Glutamatergic neuron (in vitro differentiated cells): Measurements from ENCODE around the gene FLRT2. TPM values are rescaled to one million over a fixed set of nuclear protein-coding genes. Genes with fewer than 3 reads are reported as not detected.

Source experiments
- DNase-seq: peaks from one replicate; pipeline ENCODE4 v3.0.0; 2022
- H3K27ac Mint-ChIP-seq: one replicate; pipeline ENCODE4 v1.8.0; 2020; ENCODE audit warnings: mild to moderate bottlenecking, mixed read lengths, inconsistent platforms; ENCODE audit not compliant: unreplicated experiment
- H3K27me3 Mint-ChIP-seq: one replicate; pipeline ENCODE4 v1.8.0; 2020; ENCODE audit warnings: mild to moderate bottlenecking, moderate library complexity, mixed read lengths, inconsistent platforms; ENCODE audit not compliant: unreplicated experiment
- H3K36me3 Mint-ChIP-seq: one replicate; pipeline ENCODE4 v1.8.0; 2020; ENCODE audit warnings: mild to moderate bottlenecking, mixed read lengths, inconsistent platforms; ENCODE audit not compliant: unreplicated experiment
- H3K4me1 Mint-ChIP-seq: one replicate; pipeline ENCODE4 v1.8.0; 2020; ENCODE audit warnings: mild to moderate bottlenecking, low read depth, mixed read lengths, inconsistent platforms; ENCODE audit not compliant: unreplicated experiment
- H3K4me3 Mint-ChIP-seq: one replicate; pipeline ENCODE4 v1.8.0; 2020; ENCODE audit warnings: mild to moderate bottlenecking, mixed read lengths, inconsistent platforms; ENCODE audit not compliant: unreplicated experiment
- H3K9me3 Mint-ChIP-seq: one replicate; pipeline ENCODE4 v1.8.0; 2020; ENCODE audit warnings: mild to moderate bottlenecking, moderate library complexity, mixed read lengths, inconsistent platforms; ENCODE audit not compliant: unreplicated experiment
- total RNA-seq: library from RNA; stranded (reverse); fragmentation: NEBNext Ultra II Directional; extraction: Animal tissue kit (Norgen Biotek cat#: 25700); gene quantifications from one replicate; pipeline ENCODE4 v1.2.1, GENCODE V29; 2021; ENCODE audit not compliant: unreplicated experiment
- TF ChIP-seq, protein P1 (sequence below): fragments of 200-600 bp; sonication (generic); IDR thresholded peaks from one replicate; pipeline ENCODE4 v1.5.0; 2021; ENCODE audit not compliant: partially characterized antibody, unreplicated experiment

The FLRT2 gene
- total RNA-seq, 1 donor from 2014 or later = 69.6 TPM

DNA sequence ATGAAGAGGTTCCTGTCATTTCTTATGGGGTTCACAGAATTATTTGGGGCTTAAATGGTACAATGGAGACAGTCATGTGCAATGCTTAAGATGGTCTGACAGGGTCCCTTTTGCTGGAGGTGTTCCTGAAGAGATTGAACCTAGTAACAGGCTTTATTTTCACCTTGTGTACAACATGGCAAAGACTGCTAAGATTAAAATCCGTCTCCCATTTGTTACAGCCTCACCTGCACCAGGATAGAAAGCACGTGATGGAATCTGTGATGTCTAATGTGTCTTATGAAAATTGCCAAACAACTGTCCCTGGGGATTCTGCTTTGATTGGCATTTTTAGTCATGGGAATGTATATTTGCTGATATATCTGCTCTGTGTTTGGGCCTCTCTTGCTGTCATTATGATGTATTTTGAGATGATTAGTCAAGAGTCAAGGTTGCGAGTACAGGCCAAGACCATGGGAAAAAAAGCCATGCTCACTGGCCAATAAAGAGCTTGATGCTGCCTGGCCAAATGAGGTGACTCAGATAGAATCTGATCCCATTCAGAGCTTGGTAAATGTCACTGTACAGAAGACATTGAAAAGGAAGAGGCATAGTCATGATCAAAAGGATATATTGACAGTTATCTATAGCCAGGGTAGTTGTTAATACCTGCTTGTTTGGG lies 96.1 kb downstream of the FLRT2 start:
- peaks cover 17% of the 10 kb centered on the region for H3K36me3 Mint-ChIP-seq
- peaks cover 9% of the 10 kb centered on the region for H3K4me1 Mint-ChIP-seq
- no peak overlapping the region for H3K4me3 Mint-ChIP-seq
- TF ChIP-seq, protein P1, sequence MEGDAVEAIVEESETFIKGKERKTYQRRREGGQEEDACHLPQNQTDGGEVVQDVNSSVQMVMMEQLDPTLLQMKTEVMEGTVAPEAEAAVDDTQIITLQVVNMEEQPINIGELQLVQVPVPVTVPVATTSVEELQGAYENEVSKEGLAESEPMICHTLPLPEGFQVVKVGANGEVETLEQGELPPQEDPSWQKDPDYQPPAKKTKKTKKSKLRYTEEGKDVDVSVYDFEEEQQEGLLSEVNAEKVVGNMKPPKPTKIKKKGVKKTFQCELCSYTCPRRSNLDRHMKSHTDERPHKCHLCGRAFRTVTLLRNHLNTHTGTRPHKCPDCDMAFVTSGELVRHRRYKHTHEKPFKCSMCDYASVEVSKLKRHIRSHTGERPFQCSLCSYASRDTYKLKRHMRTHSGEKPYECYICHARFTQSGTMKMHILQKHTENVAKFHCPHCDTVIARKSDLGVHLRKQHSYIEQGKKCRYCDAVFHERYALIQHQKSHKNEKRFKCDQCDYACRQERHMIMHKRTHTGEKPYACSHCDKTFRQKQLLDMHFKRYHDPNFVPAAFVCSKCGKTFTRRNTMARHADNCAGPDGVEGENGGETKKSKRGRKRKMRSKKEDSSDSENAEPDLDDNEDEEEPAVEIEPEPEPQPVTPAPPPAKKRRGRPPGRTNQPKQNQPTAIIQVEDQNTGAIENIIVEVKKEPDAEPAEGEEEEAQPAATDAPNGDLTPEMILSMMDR = no peak
- peaks cover 2% of the 10 kb centered on the region for H3K9me3 Mint-ChIP-seq
- no peak overlapping the region for H3K27ac Mint-ChIP-seq
- peaks cover 3% of the 10 kb centered on the region for H3K27me3 Mint-ChIP-seq
- DNase-seq = no peak

DNA sequence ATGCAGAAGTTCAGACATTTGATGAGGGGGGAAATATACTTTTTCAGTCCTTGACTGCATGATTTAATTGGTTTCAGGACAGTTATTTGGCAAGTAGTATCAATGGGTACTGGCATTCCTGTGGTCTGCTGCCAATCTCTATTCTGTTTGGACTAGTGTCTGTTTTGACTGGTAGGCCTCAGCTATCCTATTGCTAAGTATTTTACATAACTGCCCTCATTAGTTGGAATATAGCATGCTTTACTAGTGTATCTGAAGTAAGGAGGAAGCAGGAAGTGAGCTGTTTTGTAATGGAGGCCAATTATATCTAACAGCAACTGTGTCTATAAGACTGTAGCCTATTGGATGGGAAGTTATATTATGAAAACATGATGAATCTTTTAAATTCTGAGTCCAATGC lies 104.3 kb downstream of the FLRT2 start:
- H3K4me1 Mint-ChIP-seq = no peaks in the 10 kb centered on the region
- H3K27ac Mint-ChIP-seq = no peak overlapping the region
- no peaks in the 10 kb centered on the region for H3K9me3 Mint-ChIP-seq
- TF ChIP-seq, protein P1 = no peak
- H3K36me3 Mint-ChIP-seq = no peaks in the 10 kb centered on the region
- peaks cover 2% of the 10 kb centered on the region for H3K27me3 Mint-ChIP-seq
- no peak overlapping the region for H3K4me3 Mint-ChIP-seq
- DNase-seq = no peak

DNA sequence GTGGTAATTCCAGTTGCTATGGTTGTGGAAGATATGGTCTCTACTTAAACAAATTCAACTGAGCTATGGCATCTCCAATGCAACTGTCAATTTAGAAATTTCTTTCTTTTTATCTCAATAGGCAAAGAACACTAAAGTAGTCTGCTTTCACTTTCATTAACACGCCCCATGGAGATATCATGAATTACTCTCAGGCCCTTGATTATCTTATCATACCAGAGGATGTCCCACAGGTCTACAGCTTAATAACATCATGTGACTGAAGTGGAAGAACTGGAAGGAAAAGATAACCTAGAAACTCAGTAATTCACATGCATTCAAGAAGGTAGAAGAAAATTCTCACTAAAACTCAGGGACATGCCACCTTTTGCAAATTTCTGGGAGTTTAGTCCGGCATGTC lies 114.3 kb downstream of the FLRT2 start:
- no peak for DNase-seq
- TF ChIP-seq, protein P1 = no peak
- H3K36me3 Mint-ChIP-seq = no peaks in the 10 kb centered on the region
- H3K9me3 Mint-ChIP-seq = no peaks in the 10 kb centered on the region
- H3K27me3 Mint-ChIP-seq = no peaks in the 10 kb centered on the region
- H3K4me3 Mint-ChIP-seq = no peak overlapping the region
- H3K4me1 Mint-ChIP-seq = no peaks in the 10 kb centered on the region
- H3K27ac Mint-ChIP-seq = no peak overlapping the region

DNA sequence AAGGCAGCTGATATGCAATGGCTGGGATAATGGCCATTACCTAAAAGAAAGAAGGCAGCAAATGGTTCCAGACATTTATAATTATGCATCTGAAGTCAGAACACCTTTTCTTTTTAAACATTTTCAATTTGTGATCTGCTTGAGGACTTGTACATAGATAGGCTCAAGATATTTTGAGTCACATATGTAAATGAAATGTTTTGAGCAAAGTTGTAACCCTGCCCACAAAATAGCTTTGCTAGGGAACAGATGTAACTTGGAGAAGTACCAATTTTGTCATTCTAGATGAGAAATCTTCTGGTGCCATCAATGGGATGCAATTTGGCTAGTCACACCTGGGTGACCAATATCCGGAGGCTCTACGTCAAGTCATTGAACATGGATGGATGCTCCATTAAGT lies 123.1 kb downstream of the FLRT2 start:
- DNase-seq = no peak
- Mint-ChIP-seq H3K27ac (no peak overlapping the region), H3K36me3 (no peaks in the 10 kb centered on the region), H3K27me3 (peaks cover 4% of the 10 kb centered on the region), H3K9me3 (peaks cover 6% of the 10 kb centered on the region), H3K4me3 (no peak overlapping the region), H3K4me1 (peaks cover 5% of the 10 kb centered on the region)
- TF ChIP-seq, protein P1 = no peak

DNA sequence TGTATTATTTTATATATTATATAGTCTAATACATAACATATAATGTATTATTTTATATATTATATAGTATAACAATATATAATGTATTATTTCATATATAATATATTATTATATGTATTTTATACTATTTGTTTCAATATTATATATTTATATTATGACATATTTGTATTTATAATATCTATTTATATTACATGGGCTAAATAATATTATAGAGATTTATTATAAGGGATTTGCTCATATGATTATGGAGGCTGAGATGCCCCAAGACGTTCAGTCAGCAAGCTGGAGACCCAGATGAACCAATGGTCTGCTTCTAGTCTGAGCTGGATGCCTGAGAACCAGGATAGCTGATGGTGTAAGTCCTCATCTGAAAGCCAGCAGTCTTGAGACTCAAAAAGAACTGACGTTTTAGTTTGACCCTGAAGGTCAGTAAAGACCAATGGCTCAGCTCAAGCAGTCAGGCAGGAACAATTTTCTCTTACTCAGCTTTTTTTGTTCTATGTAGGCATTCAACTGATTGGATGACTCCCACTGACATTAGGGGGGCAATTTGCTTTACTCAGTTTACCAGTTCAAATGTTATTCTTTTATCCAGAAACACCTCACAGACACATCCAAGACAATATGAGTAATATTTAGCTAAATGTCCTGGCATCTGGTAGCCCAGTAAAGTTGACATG lies 130.4 kb downstream of the FLRT2 start:
- Mint-ChIP-seq H3K27ac (no peak overlapping the region), H3K36me3 (no peaks in the 10 kb centered on the region), H3K4me3 (no peak overlapping the region), H3K27me3 (no peaks in the 10 kb centered on the region), H3K9me3 (peaks cover 3% of the 10 kb centered on the region), H3K4me1 (peaks cover 9% of the 10 kb centered on the region)
- DNase-seq = no peak
- TF ChIP-seq, protein P1 = no peak
